Osteoblast (primary cell): ENCODE measurements around the gene DCAF17. TPM values are rescaled to one million over a fixed set of nuclear protein-coding genes. Genes with fewer than 3 reads are reported as not detected.

Experiments used
- DNase-seq: peaks from one replicate; pipeline ENCODE4 v3.0.0; 2011; ENCODE audit warnings: low spot score, mixed read lengths; ENCODE audit not compliant: insufficient read length; ENCODE audit errors: missing footprints
- H2AFZ ChIP-seq: 2 replicates; pipeline ENCODE4 v1.6.0; 2011; ENCODE audit warnings: mild to moderate bottlenecking, low read length
- H3K27ac ChIP-seq: 2 replicates; pipeline ENCODE4 v1.5.1; 2011; ENCODE audit warnings: mild to moderate bottlenecking, low read depth, low read length, moderate library complexity
- H3K27me3 ChIP-seq: 2 replicates; pipeline ENCODE4 v1.6.0; 2012; ENCODE audit warnings: mild to moderate bottlenecking, control low read depth, inconsistent platforms, low read length, moderate library complexity; ENCODE audit not compliant: insufficient read depth
- H3K36me3 ChIP-seq: 2 replicates; pipeline ENCODE4 v1.5.1; 2011; ENCODE audit warnings: mild to moderate bottlenecking, low read length, control low read depth, moderate library complexity; ENCODE audit not compliant: insufficient read depth
- H3K4me1 ChIP-seq: 2 replicates; pipeline ENCODE4 v1.5.1; 2011; ENCODE audit warnings: mild to moderate bottlenecking, low read length, control low read depth, moderate library complexity; ENCODE audit not compliant: insufficient read depth
- H3K4me2 ChIP-seq: 2 replicates; pipeline ENCODE4 v1.6.0; 2011; ENCODE audit warnings: mild to moderate bottlenecking, low read length; ENCODE audit not compliant: insufficient read depth
- H3K4me3 ChIP-seq: fragments of 200-600 bp; sonication (generic); 3 replicates; pipeline ENCODE4 v1.5.1; 2012; ENCODE audit warnings: mild to moderate bottlenecking, low read length, inconsistent platforms; ENCODE audit not compliant: insufficient read depth
- H3K79me2 ChIP-seq: 2 replicates; pipeline ENCODE4 v1.6.0; 2012; ENCODE audit warnings: mild to moderate bottlenecking, low read length, control low read depth, inconsistent platforms; ENCODE audit not compliant: insufficient read depth
- H3K9me3 ChIP-seq: 2 replicates; pipeline ENCODE4 v1.5.1; 2011; ENCODE audit warnings: low read depth, low read length, control low read depth
- H4K20me1 ChIP-seq: 2 replicates; pipeline ENCODE4 v1.6.0; 2012; ENCODE audit warnings: mild to moderate bottlenecking, low read length, control low read depth; ENCODE audit not compliant: insufficient read depth
- total RNA-seq: library from RNA; depleted of rRNA; stranded (reverse); fragments of >200 nt; gene quantifications from 2 replicates; pipeline ENCODE4 v1.2.3, GENCODE V29; 2012
- TF ChIP-seq, protein P1 (sequence below): IDR thresholded peaks from 2 replicates; pipeline ENCODE4 v1.5.1; 2011; ENCODE audit warnings: mild to moderate bottlenecking, low read depth, low read length, moderate library complexity; ENCODE audit errors: extremely low read depth

The DCAF17 gene
- total RNA-seq, 1 donor = 32.6 TPM

DNA sequence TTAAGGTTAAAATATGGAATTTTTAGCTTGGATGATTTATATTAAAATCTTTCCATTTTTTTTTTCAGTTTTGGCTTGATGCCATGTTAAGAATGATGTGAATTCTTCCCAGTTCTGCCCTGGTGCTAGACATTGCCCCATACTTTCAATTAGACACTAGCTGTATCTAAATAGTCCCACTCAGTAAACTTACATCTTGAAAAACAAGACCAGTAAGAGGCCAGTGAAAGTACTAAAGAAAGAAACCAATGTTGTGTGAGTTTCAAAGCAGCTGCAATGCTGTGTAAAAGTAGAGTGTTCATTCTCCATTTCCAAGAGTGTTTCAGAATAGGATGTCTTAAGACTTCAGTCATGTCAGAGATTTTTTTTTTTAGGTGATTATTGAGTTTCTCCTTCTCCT is 48.3 kb downstream of the DCAF17 start:
- peaks cover 9% of the 10 kb centered on the region for H3K4me1 ChIP-seq
- no peak overlapping the region for H3K27ac ChIP-seq
- DNase-seq = no peak
- TF ChIP-seq, protein P1, sequence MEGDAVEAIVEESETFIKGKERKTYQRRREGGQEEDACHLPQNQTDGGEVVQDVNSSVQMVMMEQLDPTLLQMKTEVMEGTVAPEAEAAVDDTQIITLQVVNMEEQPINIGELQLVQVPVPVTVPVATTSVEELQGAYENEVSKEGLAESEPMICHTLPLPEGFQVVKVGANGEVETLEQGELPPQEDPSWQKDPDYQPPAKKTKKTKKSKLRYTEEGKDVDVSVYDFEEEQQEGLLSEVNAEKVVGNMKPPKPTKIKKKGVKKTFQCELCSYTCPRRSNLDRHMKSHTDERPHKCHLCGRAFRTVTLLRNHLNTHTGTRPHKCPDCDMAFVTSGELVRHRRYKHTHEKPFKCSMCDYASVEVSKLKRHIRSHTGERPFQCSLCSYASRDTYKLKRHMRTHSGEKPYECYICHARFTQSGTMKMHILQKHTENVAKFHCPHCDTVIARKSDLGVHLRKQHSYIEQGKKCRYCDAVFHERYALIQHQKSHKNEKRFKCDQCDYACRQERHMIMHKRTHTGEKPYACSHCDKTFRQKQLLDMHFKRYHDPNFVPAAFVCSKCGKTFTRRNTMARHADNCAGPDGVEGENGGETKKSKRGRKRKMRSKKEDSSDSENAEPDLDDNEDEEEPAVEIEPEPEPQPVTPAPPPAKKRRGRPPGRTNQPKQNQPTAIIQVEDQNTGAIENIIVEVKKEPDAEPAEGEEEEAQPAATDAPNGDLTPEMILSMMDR = no peak
- H3K4me3 ChIP-seq = no peak overlapping the region
- no peak overlapping the region for H3K4me2 ChIP-seq
- no peak overlapping the region for H2AFZ ChIP-seq
- no peaks in the 10 kb centered on the region for H4K20me1 ChIP-seq
- no peaks in the 10 kb centered on the region for H3K9me3 ChIP-seq
- peaks cover 13% of the 10 kb centered on the region for H3K36me3 ChIP-seq
- no peaks in the 10 kb centered on the region for H3K27me3 ChIP-seq
- H3K79me2 ChIP-seq = no peaks in the 10 kb centered on the region

- TF ChIP-seq, protein P1 = no peak
- no peaks in the 10 kb centered on the region for H3K79me2 ChIP-seq
- no peaks in the 10 kb centered on the region for H3K9me3 ChIP-seq
- H3K36me3 ChIP-seq = peaks cover 13% of the 10 kb centered on the region
- DNase-seq = no peak
- no peaks in the 10 kb centered on the region for H4K20me1 ChIP-seq
- H3K4me3 ChIP-seq = no peak overlapping the region
- no peak overlapping the region for H2AFZ ChIP-seq
- no peak overlapping the region for H3K27ac ChIP-seq
- H3K4me2 ChIP-seq = no peak overlapping the region
- no peaks in the 10 kb centered on the region for H3K27me3 ChIP-seq
- H3K4me1 ChIP-seq = peaks cover 8% of the 10 kb centered on the region
Observed at GRCh38 chr2:171482877-171483276, 48.9 kb downstream of the DCAF17 start.

- no peak overlapping the region for H2AFZ ChIP-seq
- H3K79me2 ChIP-seq = no peaks in the 10 kb centered on the region
- H4K20me1 ChIP-seq = no peaks in the 10 kb centered on the region
- H3K4me3 ChIP-seq = no peak overlapping the region
- DNase-seq = no peak
- TF ChIP-seq, protein P1 = no peak
- H3K4me2 ChIP-seq = no peak overlapping the region
- peaks cover 13% of the 10 kb centered on the region for H3K36me3 ChIP-seq
- peaks cover under 1% of the 10 kb centered on the region for H3K4me1 ChIP-seq
- H3K27ac ChIP-seq = no peak overlapping the region
- no peaks in the 10 kb centered on the region for H3K9me3 ChIP-seq
- H3K27me3 ChIP-seq = no peaks in the 10 kb centered on the region
Observed at GRCh38 chr2:171483793-171484192, 49.8 kb downstream of the DCAF17 start.

DNA sequence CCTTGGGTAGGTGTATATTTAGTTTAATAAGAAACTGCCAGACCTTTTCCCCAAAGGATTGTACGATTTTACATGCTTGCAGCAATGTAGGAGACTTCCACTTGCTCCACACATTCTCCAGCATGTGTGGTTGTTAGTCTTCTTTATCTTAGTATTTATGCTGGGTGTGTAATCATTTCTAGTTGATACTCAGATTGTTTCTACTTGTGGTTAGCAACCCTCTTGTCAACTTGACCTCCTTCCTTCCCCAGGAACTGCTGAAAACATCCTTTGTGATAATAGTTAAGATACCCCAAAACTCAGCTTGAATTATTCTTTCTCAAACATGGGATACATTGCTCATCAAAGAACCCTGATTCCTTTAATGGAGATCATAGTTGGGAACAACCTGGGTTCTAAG is 51.1 kb downstream of the DCAF17 start:
- no peak overlapping the region for H2AFZ ChIP-seq
- no peak overlapping the region for H3K4me3 ChIP-seq
- no peak for DNase-seq
- H3K27me3 ChIP-seq = no peaks in the 10 kb centered on the region
- H3K9me3 ChIP-seq = no peaks in the 10 kb centered on the region
- TF ChIP-seq, protein P1 = no peak
- no peak overlapping the region for H3K4me2 ChIP-seq
- peaks cover 9% of the 10 kb centered on the region for H3K36me3 ChIP-seq
- no peaks in the 10 kb centered on the region for H3K4me1 ChIP-seq
- no peak overlapping the region for H3K27ac ChIP-seq
- no peaks in the 10 kb centered on the region for H4K20me1 ChIP-seq
- no peaks in the 10 kb centered on the region for H3K79me2 ChIP-seq
